Retinal pigment epithelial cell (primary cell): Measurements from ENCODE around the gene NHLRC3.

Experiments
- DNase-seq: peaks from one replicate; pipeline ENCODE4 v3.0.0-alpha.2; 2010; ENCODE audit warnings: low read depth
- H3K4me3 ChIP-seq: 2 replicates; pipeline ENCODE4 v1.5.1; 2011; ENCODE audit warnings: mild to moderate bottlenecking, low read length, control low read depth, moderate library complexity
- CTCF ChIP-seq: conservative IDR thresholded peaks from 2 replicates; pipeline ENCODE4 v1.5.1; 2011; ENCODE audit warnings: low read depth, low read length, control low read depth, inconsistent platforms

NHLRC3 gene

DNA sequence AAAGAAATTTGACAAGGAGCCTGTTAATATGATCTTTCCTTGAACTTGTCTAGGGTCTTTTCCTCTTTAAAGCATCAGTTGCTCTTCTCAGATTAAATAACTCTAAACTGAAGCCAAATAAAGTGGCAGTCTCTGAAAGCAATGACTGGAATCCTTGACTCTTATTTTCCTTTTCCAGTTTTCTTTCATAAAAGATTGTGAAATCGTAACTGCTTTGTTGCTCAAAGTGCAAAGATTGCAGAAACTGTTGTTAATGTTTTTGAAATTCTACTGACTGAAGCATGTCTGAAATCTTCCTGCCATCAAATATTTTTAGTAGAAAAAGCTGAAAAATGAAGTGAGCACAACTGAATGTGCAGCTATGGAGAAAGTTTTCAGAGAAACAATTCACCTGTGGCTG lies 1.9 kb downstream of the NHLRC3 start:
- no peak overlapping the region for H3K4me3 ChIP-seq
- TF ChIP-seq CTCF, result no peak
- no peak for DNase-seq

GRCh38 chr13:39044536-39044935 lies 6.3 kb downstream of the NHLRC3 start:
- TF ChIP-seq CTCF, result no peak
- DNase-seq, result no peak
- H3K4me3 ChIP-seq, result no peak overlapping the region

- no peak for DNase-seq
- peak; percentile 24 for TF ChIP-seq CTCF
- no peak overlapping the region for H3K4me3 ChIP-seq
Observed at GRCh38 chr13:39047560-39047959, 9.3 kb downstream of the NHLRC3 start.

DNA sequence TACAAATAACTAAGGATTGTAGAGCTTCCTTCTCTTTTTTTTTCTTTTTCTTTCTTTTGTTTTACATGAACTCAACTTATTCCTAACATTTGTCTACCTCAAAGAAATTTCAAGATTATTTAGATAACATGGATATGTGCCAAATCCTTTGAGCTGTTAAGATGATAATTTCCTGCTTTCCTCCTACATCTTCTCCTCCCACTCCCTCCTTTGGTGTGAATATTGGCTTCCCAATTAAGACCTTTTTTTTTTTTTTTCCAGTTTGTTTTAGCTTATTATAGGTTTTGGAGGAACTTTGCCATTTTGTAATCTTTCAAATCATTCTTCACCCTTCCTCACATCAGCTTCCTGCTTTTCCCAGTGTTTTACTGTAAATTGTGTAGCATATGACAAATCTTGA lies 10.6 kb downstream of the NHLRC3 start:
- no peak for TF ChIP-seq CTCF
- no peak overlapping the region for H3K4me3 ChIP-seq
- no peak for DNase-seq

DNA sequence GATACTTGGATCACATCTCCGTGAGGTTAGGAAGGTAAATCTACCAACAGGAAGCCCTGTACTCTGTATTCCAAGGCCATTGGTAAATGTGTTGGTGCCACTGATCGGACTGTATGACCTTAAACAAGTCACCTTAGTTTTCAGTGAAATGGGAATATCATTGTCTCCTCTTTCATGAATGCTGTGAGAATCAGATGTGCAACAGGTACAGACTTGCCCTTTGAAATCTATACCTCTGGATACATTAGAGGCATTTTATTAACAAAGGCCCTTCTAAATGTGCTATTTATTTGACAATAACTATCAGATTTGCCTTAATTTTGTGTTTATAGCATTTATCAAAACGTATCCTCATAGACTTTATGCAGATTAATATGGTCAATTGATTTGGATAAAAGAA lies 11.0 kb downstream of the NHLRC3 start:
- H3K4me3 ChIP-seq, result no peak overlapping the region
- TF ChIP-seq CTCF, result no peak
- no peak for DNase-seq

DNA sequence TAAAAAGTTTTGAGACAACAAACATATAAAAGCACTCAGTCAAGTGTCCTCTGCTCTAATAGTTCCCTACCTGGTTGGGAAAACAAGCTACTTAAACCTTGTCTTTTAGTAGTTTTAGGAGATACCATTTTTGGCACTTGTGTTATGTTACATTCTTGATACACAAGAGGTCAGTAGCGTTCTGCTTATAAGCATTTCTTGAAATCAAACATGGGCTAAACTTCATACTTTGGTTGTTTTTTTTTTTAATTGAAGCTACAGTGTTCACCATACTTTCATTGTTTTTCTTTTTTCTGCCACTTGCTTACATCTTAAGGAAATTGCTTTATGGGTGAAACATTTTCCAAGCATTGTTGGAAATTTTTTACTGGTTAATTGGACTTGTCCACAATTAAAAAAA lies 12.9 kb downstream of the NHLRC3 start:
- DNase-seq, result peak; percentile 30
- no peak overlapping the region for H3K4me3 ChIP-seq
- peak; percentile 59 for TF ChIP-seq CTCF

GRCh38 chr13:39052944-39053343 lies 14.7 kb downstream of the NHLRC3 start:
- no peak for TF ChIP-seq CTCF
- no peak overlapping the region for H3K4me3 ChIP-seq
- no peak for DNase-seq
